ENCODE data around the gene YBX1. TPM values are rescaled to one million over a fixed set of nuclear protein-coding genes. Genes with fewer than 3 reads are reported as not detected.

Gene YBX1
- total and polyA plus RNA-seq, 4 donors: 107 to 530 (median 204) TPM

DNA sequence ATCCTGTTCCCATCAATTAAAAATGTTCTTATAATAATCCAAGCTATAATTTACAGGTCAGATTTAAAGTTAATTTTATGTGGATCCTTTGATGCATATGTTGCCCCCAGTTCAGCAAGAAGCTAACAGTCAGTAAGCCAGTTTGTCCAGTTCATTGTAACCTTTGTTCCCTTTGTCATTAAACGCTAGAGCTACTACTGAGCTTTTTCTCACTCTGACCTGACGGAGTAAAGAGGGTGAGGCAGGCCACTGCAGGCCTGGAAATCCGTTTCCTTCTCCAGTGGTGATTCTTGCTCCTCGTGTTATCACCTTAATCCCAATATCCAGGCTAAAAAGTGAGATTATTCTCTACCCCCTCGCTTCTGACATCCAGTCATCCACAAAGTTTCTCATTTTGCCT is 10.2 kb downstream of the YBX1 start:
- no peak overlapping the region for H3K9ac ChIP-seq (ENCODE audit: low read depth in 1 of 2, low read length in 2 of 2)
- no peak for DNase-seq (ENCODE audit: low spot score)
- H3K4me1 ChIP-seq (ENCODE audit: control insufficient read depth in 4 of 4, insufficient read depth in 4 of 4, low read length in 3 of 4): peaks cover 5 to 22% (median 15%) of the 10 kb centered on the region in 4 donors
- peaks cover 0 to 22% (median 16%) of the 10 kb centered on the region in 4 donors for H3K36me3 ChIP-seq (ENCODE audit: control insufficient read depth in 4 of 4, insufficient read depth in 3 of 4, low read depth in 1 of 4, low read length in 3 of 4)
- WGBS: 24% methylated on average over 5 of the region's 5 CpGs
- no peak overlapping the region for H3K27ac ChIP-seq (ENCODE audit: low read depth in 1 of 2, low read length in 2 of 2)
- H3K4me3 ChIP-seq (ENCODE audit: low read depth in 1 of 3, low read length in 3 of 3): no peak overlapping the region
- H3K9me3 ChIP-seq (ENCODE audit: control insufficient read depth in 4 of 4, low read length in 3 of 4): no peaks in the 10 kb centered on the region
- TF ChIP-seq JUND (IDR thresholded peaks at IDR 0.05) (no peak), HNF4A (conservative IDR thresholded peaks at IDR 0.05) (peak; percentile 14 to 17)
- H3K27me3 ChIP-seq (ENCODE audit: control insufficient read depth in 4 of 4, insufficient read depth in 4 of 4, low read length in 3 of 4): no peaks in the 10 kb centered on the region

DNA sequence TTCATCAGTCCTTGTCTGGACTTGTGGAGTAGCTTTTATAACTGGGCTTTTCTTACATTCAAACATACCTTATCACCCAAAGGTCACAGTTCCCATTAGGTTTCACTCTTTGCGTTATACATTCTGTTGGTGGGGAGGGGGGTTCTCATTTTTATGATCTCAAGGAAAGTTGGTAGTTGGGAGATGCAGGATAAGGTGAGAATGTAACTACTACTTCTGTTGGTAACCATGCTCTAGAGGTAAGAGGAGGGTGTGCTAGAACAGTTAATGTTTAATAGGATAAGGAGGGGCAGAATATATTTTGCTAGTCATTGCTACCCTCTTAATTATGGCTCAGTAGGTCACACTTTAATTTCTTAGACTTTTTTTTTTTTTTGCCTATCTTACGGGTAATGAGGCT is 10.7 kb downstream of the YBX1 start:
- H3K36me3 ChIP-seq (ENCODE audit: control insufficient read depth in 4 of 4, insufficient read depth in 3 of 4, low read depth in 1 of 4, low read length in 3 of 4): peaks cover 3 to 26% (median 20%) of the 10 kb centered on the region in 4 donors
- TF ChIP-seq, protein P1, sequence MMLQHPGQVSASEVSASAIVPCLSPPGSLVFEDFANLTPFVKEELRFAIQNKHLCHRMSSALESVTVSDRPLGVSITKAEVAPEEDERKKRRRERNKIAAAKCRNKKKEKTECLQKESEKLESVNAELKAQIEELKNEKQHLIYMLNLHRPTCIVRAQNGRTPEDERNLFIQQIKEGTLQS (IDR thresholded peaks at IDR 0.05): no peak
- TF ChIP-seq JUND (IDR thresholded peaks at IDR 0.05): no peak
- no peak for TF ChIP-seq ZBTB33 (IDR thresholded peaks at IDR 0.05)
- TF ChIP-seq TAF1 (conservative IDR thresholded peaks at IDR 0.05): no peak
- no peak for TF ChIP-seq SP1 (IDR thresholded peaks at IDR 0.05)
- no peak for TF ChIP-seq FOXA1 (IDR thresholded peaks at IDR 0.05)
- no peak for TF ChIP-seq MAX (IDR thresholded peaks at IDR 0.05)
- no peak for TF ChIP-seq NR2F2 (IDR thresholded peaks at IDR 0.05)
- TF ChIP-seq, protein P2, sequence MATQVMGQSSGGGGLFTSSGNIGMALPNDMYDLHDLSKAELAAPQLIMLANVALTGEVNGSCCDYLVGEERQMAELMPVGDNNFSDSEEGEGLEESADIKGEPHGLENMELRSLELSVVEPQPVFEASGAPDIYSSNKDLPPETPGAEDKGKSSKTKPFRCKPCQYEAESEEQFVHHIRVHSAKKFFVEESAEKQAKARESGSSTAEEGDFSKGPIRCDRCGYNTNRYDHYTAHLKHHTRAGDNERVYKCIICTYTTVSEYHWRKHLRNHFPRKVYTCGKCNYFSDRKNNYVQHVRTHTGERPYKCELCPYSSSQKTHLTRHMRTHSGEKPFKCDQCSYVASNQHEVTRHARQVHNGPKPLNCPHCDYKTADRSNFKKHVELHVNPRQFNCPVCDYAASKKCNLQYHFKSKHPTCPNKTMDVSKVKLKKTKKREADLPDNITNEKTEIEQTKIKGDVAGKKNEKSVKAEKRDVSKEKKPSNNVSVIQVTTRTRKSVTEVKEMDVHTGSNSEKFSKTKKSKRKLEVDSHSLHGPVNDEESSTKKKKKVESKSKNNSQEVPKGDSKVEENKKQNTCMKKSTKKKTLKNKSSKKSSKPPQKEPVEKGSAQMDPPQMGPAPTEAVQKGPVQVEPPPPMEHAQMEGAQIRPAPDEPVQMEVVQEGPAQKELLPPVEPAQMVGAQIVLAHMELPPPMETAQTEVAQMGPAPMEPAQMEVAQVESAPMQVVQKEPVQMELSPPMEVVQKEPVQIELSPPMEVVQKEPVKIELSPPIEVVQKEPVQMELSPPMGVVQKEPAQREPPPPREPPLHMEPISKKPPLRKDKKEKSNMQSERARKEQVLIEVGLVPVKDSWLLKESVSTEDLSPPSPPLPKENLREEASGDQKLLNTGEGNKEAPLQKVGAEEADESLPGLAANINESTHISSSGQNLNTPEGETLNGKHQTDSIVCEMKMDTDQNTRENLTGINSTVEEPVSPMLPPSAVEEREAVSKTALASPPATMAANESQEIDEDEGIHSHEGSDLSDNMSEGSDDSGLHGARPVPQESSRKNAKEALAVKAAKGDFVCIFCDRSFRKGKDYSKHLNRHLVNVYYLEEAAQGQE (IDR thresholded peaks at IDR 0.05): no peak
- H3K27ac ChIP-seq (ENCODE audit: low read depth in 1 of 2, low read length in 2 of 2): no peak overlapping the region
- H3K27me3 ChIP-seq (ENCODE audit: control insufficient read depth in 4 of 4, insufficient read depth in 4 of 4, low read length in 3 of 4): no peaks in the 10 kb centered on the region
- H3K9ac ChIP-seq (ENCODE audit: low read depth in 1 of 2, low read length in 2 of 2): no peak overlapping the region
- 83% methylated on average over 2 of the region's 2 CpGs for WGBS
- H3K4me3 ChIP-seq (ENCODE audit: low read depth in 1 of 3, low read length in 3 of 3): no peak overlapping the region
- no peak for DNase-seq (ENCODE audit: low spot score)
- no peaks in the 10 kb centered on the region for H3K9me3 ChIP-seq (ENCODE audit: control insufficient read depth in 4 of 4, low read length in 3 of 4)
- H3K4me1 ChIP-seq (ENCODE audit: control insufficient read depth in 4 of 4, insufficient read depth in 4 of 4, low read length in 3 of 4): peaks cover 5 to 19% (median 14%) of the 10 kb centered on the region in 4 donors

GRCh38 chr1:42698081-42698813 is 16.0 kb downstream of the YBX1 start:
- Histone ChIP-seq H3K4me3 (ENCODE audit: low read depth in 1 of 3, low read length in 3 of 3) (no peak overlapping the region), H3K27me3 (ENCODE audit: control insufficient read depth in 4 of 4, insufficient read depth in 4 of 4, low read length in 3 of 4) (no peaks in the 10 kb centered on the region), H3K9ac (ENCODE audit: low read depth in 1 of 2, low read length in 2 of 2) (peak overlapping the region in 1 of 2 donors; percentile 34), H3K4me1 (ENCODE audit: control insufficient read depth in 4 of 4, insufficient read depth in 4 of 4, low read length in 3 of 4) (no peaks in the 10 kb centered on the region), H3K9me3 (ENCODE audit: control insufficient read depth in 4 of 4, low read length in 3 of 4) (no peaks in the 10 kb centered on the region), H3K27ac (ENCODE audit: low read depth in 1 of 2, low read length in 2 of 2) (no peak overlapping the region), H3K36me3 (ENCODE audit: control insufficient read depth in 4 of 4, insufficient read depth in 3 of 4, low read depth in 1 of 4, low read length in 3 of 4) (peaks cover 11 to 69% (median 55%) of the 10 kb centered on the region in 4 donors)
- DNase-seq (ENCODE audit: low spot score): no peak
- 93% methylated on average over 4 of the region's 4 CpGs for WGBS
- TF ChIP-seq, protein P1 (IDR thresholded peaks at IDR 0.05): no peak
- TF ChIP-seq GABPA (IDR thresholded peaks at IDR 0.05 in 1 of 2, conservative IDR thresholded peaks at IDR 0.05 in 1 of 2): no peak
- no peak for TF ChIP-seq ZBTB33 (IDR thresholded peaks at IDR 0.05)
- no peak for TF ChIP-seq TAF1 (conservative IDR thresholded peaks at IDR 0.05)
- TF ChIP-seq RXRA (IDR thresholded peaks at IDR 0.05): no peak
- TF ChIP-seq EGR1 (IDR thresholded peaks at IDR 0.05; ENCODE audit: low read depth in 2 of 2): no peak
- no peak for TF ChIP-seq JUND (IDR thresholded peaks at IDR 0.05)
- TF ChIP-seq HNF4G (IDR thresholded peaks at IDR 0.05): no peak
- TF ChIP-seq SP1 (IDR thresholded peaks at IDR 0.05): no peak
- no peak for TF ChIP-seq CTCF (IDR thresholded peaks at IDR 0.05; ENCODE audit: low read depth, low read length, missing input control)
- no peak for TF ChIP-seq NR2F2 (IDR thresholded peaks at IDR 0.05)
- TF ChIP-seq MAX (IDR thresholded peaks at IDR 0.05): no peak

Data from liver (tissue), 9 donors.